HG03045 (cell line): ENCODE data around the gene NXT1.

Source experiments
- ATAC-seq: cut with Tn5 transposase; IDR thresholded peaks from one replicate; pipeline ENCODE4 v1.9.1; 2021; ENCODE audit warnings: mild to moderate bottlenecking, moderate library complexity; ENCODE audit not compliant: unreplicated experiment

The NXT1 gene

GRCh38 chr20:23386304-23387117 is 35.9 kb downstream of the NXT1 start:
- ATAC-seq = no peak

- no peak for ATAC-seq
Measured at GRCh38 chr20:23387118-23387443, 36.5 kb downstream of the NXT1 start.

DNA sequence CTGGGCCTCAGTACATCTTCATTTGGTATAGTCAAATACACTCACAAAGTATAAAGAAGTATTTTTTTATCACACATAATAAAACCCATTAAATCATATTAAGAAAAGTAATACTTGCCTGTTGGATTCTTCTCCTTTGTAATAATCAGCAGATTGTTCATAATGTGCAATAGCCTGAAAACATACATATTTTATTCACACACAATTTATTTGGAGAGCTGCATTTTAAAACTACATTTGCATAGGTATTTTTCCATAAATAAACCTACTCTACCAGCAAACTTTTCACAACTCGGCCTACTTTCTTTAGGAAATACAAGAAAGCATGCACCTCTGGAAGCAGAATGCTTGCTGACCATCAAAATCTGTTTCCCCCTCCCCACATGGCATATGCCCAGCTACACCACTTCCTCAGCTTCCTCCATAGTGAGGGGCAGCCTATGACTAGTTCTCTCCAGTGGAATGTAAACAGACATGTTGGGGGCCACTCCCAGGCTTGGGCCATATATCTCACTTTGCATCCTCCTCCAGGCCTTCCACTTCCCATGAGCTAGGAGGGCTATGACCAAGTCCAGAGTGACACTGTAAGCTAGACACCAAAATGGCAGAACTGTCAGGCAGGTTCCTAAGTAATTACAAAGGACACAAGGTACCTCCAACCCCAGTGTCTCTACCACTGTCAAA is 39.6 kb downstream of the NXT1 start:
- no peak for ATAC-seq

DNA sequence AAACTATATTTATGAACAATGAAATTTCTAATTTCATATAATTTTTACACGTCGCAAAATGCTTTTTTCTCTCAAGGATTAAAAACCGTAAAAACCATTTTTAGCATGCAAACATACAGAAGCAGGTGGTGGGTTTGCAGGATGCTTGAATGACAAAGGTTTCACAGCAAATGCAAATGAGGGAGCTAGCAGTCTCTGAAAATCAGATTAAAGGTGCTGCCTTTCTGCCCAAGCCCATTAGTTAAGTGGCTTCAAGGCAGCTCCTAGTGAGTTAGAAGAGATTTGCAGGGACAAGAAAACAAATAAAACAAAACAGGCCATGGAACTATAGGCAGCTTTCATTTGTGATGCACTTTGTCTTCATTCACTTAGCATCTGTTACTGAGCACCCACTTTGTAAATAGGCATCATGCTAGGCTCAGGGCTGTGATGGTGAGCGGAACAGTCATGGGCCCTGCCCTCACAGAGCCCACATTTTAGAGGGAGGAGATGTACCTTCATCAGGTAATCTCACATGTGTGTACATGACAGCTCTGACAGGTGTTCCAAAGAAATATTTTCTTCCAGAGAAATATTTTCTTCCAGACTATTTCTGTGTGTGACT is 41.2 kb downstream of the NXT1 start:
- no peak for ATAC-seq

GRCh38 chr20:23393996-23394775 is 43.6 kb downstream of the NXT1 start:
- no peak for ATAC-seq

DNA sequence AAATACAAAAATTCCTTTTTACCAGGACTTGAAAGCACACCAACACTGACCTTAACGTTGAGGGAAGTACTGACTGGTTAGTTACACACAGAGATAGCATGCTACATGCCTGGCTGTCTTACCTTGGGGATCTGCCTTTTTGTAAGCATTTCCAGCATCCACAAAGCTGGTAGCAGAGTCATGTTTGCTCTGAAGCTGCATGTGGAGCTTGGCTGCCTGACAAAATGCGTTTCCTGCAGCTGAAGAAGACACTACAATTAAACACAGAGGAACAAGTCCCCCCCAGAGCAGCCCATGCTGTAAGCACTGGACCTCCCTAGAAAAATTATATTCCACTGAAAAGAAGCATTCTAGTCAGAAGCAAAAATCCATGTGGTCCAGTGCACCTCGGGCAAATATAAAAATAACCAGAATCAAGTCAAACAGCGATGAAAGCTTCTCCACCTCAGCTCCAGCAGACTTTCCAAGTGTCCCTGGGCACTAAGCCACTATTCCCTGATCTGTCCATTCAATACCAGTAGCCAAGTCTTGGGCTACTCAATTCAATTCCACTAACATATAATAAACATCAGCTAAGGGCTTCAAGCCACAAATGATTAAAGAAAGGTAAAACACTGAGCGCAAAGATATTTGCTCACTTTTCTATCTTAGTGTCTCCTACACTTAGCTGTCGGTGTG is 46.5 kb downstream of the NXT1 start:
- ATAC-seq = no peak

DNA sequence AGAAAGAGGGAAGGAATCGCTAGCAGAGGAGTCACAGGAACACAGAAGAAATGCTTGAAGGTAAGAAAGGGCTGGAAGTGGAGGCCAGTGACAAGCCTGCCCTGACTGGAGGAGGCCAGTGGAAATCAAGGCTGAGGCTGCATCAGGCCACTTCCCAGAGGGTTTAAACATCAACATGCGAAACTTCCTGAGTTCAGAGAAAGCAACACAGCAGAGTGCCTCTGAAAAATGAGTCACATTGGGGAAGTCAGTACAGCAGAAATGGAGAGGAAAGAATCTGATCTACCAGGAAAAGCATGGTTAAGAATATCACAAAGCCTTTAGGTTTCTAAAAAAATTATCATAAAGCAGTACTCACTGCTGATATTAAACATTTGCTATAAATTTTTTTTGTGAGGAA is 47.4 kb downstream of the NXT1 start:
- no peak for ATAC-seq

DNA sequence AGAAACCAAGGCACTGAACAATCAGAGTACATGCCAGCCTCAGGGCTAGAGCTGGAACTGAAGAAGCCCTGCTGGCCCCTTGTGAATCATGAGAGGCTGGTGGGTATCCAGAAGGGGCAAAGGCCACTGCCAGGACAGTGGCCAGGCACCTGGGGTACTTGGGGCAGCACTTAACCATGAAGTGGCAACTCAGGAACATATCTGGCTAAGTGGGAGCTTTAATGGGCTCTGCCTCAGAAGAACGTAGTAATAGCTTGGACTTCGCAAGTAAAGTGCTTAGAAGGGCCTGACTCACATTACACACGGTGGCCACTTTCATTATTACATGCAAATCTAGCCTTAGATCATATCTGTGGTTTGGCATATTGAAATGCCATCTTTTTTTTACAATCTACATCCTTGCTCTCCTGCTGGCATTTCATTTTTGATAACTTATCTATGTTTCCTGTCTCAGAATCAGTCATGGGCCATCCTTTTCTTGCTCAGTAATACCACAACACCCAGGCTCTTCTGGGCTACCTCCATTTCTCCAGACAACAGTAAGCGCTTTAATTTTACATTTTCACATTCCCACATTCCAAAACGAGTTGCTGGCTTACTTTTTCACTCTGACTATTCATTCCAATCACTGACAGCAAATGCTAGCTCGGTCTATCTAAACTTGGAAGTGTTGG is 49.1 kb downstream of the NXT1 start:
- no peak for ATAC-seq

DNA sequence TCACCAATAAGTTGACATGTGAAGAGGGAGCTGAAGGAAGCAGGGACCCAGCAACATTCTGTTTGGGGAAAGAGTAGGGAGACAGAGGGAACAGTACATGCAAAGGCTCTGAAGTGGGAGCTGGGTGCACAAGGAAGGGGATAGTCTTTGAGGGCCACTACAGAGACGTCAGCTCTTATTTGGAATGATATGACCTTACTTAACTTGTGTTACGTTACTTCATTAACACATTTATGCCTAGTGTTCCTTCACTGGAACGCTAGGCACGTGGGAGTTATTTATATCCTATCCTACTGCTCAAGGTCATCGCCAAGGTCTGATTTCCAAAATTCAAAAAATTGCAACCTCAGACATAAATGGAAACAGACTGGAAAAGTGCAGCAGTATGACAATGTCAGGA is 50.5 kb downstream of the NXT1 start:
- ATAC-seq = no peak

- no peak for ATAC-seq
Measured at GRCh38 chr20:23403751-23404150, 53.2 kb downstream of the NXT1 start.

GRCh38 chr20:23404196-23404595 is 53.6 kb downstream of the NXT1 start:
- no peak for ATAC-seq
